Motor neuron (in vitro differentiated cells): ENCODE data around the gene GJD3. TPM values are rescaled to one million over a fixed set of nuclear protein-coding genes. Genes with fewer than 3 reads are reported as not detected.

Experiments used
- ATAC-seq, 8 experiments: fragments of 200-7000 bp; cut with Tn5 transposase; replicated peaks in 6 of 8; 2 replicates each; pipeline ENCODE4 v1.8.0; 2021; ENCODE audit warnings: mild to moderate bottlenecking in 8 of 8, moderate library complexity in 8 of 8
- H3K27ac ChIP-seq, 2 donors: fragments of 250-450 bp; sonication (Bioruptor Pico); 2 replicates each; pipeline ENCODE4 v1.9.0; 2021; ENCODE audit warnings: antibody characterized with exemption in 2 of 2, mild to moderate bottlenecking in 2 of 2, moderate library complexity in 1 of 2
- H3K4me1 ChIP-seq, 2 donors: fragments of 250-450 bp; sonication (Bioruptor Pico); replicated peaks in 1 of 2; 2 replicates each; pipeline ENCODE4 v1.6.1; 2021; ENCODE audit warnings: antibody characterized with exemption in 2 of 2, mild to moderate bottlenecking in 2 of 2, moderate library complexity in 1 of 2
- H3K4me3 ChIP-seq, 5 donors: fragments of 250-450 bp; sonication (Bioruptor Pico); 2 replicates each; pipeline ENCODE4 v1.9.0; 2021; ENCODE audit warnings: antibody characterized with exemption in 5 of 5, mild to moderate bottlenecking in 5 of 5, moderate library complexity in 4 of 5
- WGBS, 10 experiments: fragments of 450-650 bp; shearing (Covaris generic); methylation state at CpG; one replicate each; pipeline ENCODE4 v1.0.0; 2022; 5-methylcytosine and 5-hydroxymethylcytosine counted together
- in situ Hi-C, 9 experiments: fragments of 400-800 bp; cut with MboI; loops; one replicate each; pipeline ENCODE4 v1.15.0; 2021; ENCODE audit warnings: low sequenced_read_pairs in 9 of 9, low pct_unique_long_range_greater_than_20kb in 2 of 9; ENCODE audit not compliant: unreplicated experiment in 9 of 9
- total RNA-seq, 8 experiments: library from RNA; unstranded; fragments of 300-600 nt; gene quantifications; 2 replicates each; pipeline versions ENCODE4 v1.2.3 to v1.2.4, GENCODE V29; 2022

GJD3 gene
- total RNA-seq, 8 experiments from 2014 or later, result 0.36 to 2.8 (median 0.87) TPM; not detected in 1

DNA sequence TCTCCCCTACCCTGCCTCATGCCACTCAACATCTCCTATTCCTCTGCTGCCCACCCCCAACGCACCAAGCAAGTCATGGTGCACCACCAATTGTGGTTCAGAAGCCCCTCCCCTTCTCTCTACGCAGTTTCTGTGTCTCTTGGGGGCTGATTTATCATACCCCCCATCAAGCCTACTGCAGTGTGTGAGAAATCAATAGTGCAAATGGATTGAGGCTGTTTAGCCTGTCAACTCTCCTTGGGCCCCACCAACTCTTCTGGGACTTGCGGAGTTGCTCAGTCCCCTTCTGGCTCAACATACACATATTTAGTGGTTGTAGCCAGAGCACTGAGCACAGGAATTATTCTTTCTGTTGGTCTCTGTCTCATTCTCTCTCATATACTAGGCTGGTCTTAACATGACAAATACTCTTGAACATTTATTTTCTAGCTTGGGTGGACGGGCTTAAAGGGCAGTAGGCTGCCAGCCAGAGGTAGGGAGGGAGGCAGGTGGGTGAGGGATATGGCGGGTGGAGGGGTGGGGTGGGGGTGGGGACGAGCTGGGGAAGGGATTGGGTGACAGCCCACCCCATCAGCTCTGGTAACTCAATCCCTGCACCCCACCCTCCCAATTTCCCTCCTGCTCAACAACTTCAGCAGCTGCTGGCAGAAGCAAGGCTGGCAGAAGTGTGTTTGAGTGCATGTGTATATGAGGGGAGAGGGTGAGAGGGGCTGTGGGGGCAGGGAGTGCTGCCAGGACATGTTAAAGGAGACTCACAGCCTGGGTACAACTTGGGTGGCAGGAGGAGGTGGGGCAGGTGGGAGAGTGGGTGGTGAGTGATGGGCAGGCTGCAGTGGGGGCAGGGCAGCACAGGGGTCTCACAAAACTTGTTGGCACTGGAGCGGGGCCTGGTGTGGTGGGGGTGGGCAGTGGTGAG lies 50.6 kb downstream of the GJD3 start:
- in situ Hi-C loops, result no loop called here
- peak in 3 of 8 experiments; percentile 3 to 18 (median 3) for ATAC-seq
- WGBS, 10 experiments, result 43 to 100% (median 68%) methylated on average over 1 to 2 of the region's 7 CpGs; no CpG with 5 or more reads in 6 of the 10 experiments
- H3K4me3 ChIP-seq, result no peak overlapping the region
- H3K27ac ChIP-seq, result peak overlapping the region; percentile 31 to 58
- peaks cover 73 to 77% of the 10 kb centered on the region in 2 donors for H3K4me1 ChIP-seq

Other genes starting within 250 kb of the GJD3 start
- gene MSL1, start 242.8 kb downstream of the GJD3 start, total RNA-seq, result 10 to 100 TPM; 38.9 to 89.2 (median 75.5) TPM
- gene CASC3, start 224.2 kb downstream of the GJD3 start, total RNA-seq, result 10 to 100 TPM; 23.2 to 73.1 (median 54.4) TPM
- gene RAPGEFL1, start 187.3 kb downstream of the GJD3 start, total RNA-seq, result 1 to 10 TPM; 5.3 to 8.0 (median 6.7) TPM
- 10 to 100 TPM in 6 of 8 experiments, 1 to 10 TPM in 2; 7.1 to 16.4 (median 11.5) TPM for gene WIPF2, start 145.4 kb downstream of the GJD3 start, total RNA-seq
- gene CDC6, start 76.9 kb downstream of the GJD3 start, total RNA-seq, result 10 to 100 TPM in 3 of 8 experiments, 1 to 10 TPM in 5; 1.7 to 30.9 (median 3.6) TPM
- gene RARA, start 55.6 kb downstream of the GJD3 start, total RNA-seq, result 10 to 100 TPM; 28.0 to 45.8 (median 32.9) TPM
- gene TOP2A, start 53.2 kb upstream of the GJD3 start, total RNA-seq, result 100 to 1,000 TPM in 1 of 8 experiments, 10 to 100 TPM in 3, 1 to 10 TPM in 3, under 1 TPM in 1; 0.36 to 222 (median 9.0) TPM
- gene IGFBP4, start 78.7 kb upstream of the GJD3 start, total RNA-seq, result 10 to 100 TPM in 3 of 8 experiments, 1 to 10 TPM in 5; 2.8 to 52.0 (median 7.9) TPM
- 1 to 10 TPM in 1 of 8 experiments, under 1 TPM in 6, not detected in 1; 0.08 to 1.0 (median 0.15) TPM for gene TNS4, start 136.9 kb upstream of the GJD3 start, total RNA-seq
- 1 to 10 TPM in 1 of 8 experiments, under 1 TPM in 6, not detected in 1; 0.32 to 1.6 (median 0.50) TPM for gene CCR7, start 200.7 kb upstream of the GJD3 start, total RNA-seq